GM18909 (cell line): Measurements from ENCODE around the gene SYNDIG1.

ENCODE experiments used
- ATAC-seq: cut with Tn5 transposase; IDR thresholded peaks from one replicate; pipeline ENCODE4 v1.9.1; 2021; ENCODE audit warnings: mild to moderate bottlenecking; ENCODE audit not compliant: unreplicated experiment, poor library complexity

SYNDIG1 gene

DNA sequence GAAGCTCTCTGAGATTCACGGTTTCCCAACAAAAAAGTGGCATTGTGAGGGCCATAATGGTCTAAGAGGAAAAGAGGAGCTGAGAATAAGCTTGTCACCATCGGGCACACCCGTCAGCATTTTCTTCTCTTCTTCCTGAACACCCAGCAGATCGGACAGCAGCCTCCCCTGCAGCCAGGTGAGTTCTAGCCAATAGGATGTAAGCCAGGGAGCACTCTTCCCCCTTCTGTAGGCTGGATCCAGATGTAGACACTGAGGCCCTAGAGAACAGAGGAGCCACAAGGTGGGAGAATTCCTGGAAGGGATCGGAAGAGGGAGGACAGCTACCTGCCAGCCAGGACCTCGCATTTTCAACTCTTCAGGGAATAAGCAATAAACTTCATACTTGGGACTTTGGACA lies 228.0 kb downstream of the SYNDIG1 start:
- ATAC-seq: no peak

DNA sequence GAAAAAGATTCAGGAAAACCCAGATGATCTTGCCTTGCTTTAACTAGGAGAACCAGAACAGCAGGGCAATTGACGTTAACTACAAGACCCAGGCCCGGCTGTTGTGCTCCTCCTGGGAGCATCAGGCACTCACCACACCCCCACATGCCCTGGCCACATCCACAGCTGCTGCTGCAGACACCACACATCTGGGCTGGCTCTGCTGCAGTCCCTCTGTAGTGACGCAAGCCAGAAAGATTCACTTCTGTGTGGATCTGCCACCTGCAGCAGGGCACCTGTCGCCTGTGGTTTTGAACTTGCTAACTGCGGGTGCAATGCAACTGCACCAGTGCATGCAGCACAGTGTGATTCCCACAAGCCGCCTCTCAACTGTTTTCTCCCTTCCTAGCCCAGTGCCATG lies 228.8 kb downstream of the SYNDIG1 start:
- no peak for ATAC-seq

DNA sequence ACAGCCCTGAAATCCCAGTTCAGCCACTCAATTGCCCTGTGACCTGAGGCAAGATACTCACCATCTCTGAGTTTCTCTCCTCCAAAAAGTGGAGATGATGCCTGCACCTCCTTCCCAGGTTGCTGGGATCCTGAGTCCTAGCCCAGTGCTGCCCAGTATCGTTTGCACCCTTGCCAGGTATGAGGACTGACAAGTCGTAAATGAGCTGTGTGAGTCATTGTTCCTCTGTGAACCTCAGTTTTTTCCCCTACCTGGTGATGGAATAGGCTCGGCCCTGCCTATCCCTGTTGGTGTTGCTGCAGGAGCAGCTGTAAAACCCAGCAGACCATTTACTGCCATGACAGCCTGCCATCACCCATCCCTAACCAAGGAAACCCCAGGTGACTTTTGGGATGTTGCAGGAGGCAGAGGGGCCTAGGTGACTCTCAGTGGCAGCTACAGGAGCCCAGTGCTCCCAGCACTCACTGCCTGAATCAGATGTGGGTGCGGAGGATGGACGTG lies 229.3 kb downstream of the SYNDIG1 start:
- no peak for ATAC-seq

DNA sequence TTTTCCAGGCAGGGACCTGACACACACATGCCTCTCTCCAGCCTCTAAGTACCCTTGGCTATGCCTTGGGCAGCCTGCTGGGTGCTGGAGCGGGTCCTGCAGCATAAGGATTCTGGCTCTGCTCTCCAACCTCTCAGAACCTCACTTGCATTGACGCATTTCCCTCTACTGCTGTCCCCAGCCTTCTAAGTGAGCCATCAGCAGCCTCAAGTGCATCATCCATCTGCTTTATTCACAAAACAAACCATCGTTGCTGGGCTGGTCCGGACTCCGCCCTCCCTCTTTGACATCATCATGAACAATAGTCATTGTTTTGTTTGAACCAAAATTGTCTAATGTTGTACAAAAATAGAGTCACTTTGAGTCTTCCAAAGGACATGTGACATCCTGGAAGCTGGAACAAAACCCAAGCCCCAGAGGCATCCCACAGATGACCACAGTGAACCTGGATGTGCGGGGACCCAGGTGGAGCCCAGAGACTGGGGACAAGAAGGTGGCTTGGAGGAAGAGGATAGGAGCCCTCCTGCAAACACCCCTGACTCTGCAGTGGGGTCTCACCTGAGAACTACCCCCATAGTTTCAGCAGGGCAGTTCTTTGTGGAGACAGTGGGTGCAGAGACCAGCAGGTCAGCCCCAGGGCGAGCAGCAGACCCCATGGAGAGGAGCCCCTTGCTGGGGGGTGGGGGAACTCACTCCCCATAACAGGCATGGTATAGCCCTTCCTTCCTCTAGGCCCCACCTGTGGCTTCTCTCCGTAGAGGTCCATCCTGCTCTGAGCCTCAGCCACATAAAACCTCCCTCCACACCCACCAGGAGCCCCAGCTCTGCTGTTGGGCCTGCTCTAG lies 230.1 kb downstream of the SYNDIG1 start:
- no peak for ATAC-seq

DNA sequence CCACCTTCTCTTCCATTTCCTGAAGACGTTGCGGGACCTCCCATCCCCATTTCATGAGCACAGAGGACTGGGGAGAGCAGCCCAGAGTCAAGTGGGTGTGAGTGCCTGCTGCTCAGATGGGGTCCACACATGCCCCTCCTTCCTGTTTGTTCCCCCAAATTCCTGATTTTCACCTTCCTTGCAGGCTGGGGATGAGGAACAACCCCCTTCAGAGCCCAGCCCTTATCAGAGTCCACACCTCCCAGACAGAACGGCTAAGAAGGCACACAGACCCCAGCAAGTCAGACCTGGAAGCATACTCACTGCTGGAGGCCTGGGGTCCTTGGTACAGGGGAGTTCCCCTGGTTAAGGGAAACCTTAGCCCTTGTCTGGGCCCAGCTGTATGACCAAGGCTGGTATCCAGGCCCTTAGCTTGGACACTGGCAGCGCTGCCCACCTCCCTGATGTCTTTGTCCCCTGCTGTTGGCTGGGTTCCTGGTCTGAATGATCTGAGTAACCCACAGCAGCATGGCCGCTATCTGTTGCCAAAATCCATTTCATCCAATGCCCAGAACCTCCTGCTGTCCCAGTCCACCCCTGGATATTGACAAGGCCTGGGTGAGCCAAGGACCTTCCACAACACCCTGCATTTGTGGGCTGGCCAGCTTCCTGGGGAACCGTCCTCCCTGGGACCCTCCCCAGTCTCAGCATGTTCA lies 230.9 kb downstream of the SYNDIG1 start:
- no peak for ATAC-seq

DNA sequence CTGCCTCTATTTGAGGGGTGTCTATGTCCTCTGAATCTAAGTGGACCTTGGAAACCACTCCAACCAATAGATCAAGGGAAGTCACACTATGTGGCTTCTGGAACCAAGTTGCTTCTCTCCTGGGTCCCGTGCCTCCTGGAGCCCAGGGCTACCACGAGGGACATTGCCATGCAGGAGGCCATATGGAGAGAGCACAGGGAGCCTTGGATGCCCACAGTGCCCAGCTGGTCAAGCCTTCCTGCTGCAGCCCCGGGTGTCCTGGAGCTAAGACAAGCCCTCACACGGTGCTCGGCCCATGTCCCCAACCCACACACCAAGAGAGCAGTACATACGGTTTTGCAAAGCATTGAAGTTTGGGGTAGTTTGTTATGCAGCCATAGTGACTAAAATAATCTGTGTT lies 231.6 kb downstream of the SYNDIG1 start:
- no peak for ATAC-seq

DNA sequence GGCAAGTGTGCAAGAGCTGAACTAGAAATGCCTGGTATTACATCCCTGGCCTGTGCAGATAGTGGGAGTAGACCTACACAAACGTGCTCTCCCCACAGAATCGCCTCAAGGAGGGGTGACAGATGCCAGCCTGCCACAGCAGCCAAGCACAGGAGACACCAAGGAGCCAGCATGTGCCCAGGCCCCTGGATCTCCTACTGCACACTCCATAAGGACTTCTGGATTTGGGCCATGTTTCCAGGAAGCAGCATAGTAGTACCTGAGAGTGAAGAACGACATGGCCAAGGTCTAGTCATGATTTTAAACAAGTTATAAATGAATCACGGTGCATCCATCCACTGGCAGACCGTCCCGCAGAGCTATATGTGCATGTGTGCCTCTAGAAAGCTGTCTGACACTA lies 232.2 kb downstream of the SYNDIG1 start:
- no peak for ATAC-seq

DNA sequence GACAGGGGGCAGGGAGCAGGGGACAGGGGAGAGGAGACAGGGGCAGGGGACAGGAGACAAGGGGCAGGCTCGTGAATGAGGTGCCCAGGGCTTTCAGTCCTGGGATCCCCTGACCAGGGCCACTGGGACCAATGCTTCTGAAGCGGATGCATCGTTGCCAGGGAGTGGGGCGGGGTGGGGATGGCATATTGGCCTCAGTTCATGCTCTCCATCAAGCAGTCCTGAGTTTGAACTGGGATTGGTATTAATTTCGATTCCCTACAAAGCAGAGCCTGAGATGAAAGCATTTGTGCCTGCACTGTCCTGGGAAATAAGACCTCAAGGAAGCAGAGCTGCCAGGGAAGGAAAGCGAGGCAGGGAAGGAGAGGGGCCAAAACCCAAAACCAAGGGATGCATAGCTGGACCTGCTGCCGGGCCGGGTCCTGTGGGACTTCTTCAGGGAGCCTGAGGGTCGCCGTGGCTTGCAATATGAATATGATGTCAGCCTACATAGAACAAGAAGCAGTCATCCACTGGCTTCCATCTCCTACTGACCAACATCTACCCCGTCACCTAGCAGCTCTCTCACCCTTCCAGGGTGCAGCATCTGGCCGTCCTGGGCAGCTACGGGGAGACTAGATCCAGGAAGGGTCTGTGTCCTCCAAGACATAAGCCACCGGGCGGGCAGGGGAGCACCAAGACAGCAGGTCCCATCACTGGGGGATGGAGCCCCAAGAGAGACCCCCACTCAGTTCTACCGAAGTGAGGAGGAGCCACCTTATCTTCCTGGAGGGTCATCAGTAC lies 233.3 kb downstream of the SYNDIG1 start:
- no peak for ATAC-seq

DNA sequence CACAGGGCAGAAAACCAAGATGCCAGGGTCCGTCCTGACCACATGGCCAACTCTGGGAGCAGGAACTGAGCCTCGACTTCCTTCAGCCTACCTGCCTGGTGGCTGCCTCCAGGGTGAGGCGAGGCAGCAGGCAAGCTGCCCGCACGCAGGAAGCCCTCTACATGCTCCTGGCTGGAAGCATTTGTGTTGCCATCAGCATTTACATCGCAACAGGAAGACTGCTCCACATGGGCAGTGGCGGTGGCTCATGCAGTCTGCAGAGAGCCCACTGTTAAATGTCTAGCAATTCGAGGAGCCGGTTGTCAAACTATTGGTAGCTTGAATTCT lies 233.8 kb downstream of the SYNDIG1 start:
- ATAC-seq: no peak

DNA sequence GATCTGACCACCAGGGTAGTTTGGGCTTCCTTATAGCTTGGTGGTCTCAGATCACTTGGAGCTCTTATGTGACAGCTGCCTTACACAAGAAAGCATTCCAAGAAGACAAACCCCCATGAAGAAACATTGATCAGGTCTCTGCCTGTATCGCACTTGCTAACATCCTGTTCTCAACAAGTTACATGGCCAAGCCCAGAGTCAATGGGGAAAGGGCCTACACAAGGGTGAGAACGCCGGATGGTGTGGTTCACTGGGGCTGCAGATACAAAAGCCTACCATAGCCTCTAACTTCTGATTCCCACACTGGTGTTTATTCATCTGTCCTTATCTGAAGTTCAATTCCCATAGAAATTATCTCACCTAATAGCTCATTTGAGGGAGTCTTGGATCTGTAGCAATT lies 235.5 kb downstream of the SYNDIG1 start:
- no peak for ATAC-seq

DNA sequence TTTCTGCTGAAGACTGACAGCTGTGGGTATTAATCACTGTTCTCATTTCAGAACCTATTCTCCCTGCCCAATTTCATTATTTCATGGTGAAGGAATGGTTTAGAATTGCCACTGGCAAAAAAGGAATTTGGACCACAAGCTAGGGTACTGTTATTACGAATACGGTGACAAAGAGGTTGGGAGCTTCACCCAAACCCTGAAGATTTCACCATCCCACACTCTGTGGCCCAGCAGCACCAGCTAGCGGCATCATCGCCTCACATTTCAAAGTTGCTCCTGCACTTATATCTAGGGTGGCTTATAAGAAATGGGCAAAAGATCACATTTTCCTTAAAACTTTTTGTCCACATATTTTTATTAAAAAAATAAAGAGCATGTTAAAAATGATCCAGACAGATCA lies 236.1 kb downstream of the SYNDIG1 start:
- no peak for ATAC-seq

DNA sequence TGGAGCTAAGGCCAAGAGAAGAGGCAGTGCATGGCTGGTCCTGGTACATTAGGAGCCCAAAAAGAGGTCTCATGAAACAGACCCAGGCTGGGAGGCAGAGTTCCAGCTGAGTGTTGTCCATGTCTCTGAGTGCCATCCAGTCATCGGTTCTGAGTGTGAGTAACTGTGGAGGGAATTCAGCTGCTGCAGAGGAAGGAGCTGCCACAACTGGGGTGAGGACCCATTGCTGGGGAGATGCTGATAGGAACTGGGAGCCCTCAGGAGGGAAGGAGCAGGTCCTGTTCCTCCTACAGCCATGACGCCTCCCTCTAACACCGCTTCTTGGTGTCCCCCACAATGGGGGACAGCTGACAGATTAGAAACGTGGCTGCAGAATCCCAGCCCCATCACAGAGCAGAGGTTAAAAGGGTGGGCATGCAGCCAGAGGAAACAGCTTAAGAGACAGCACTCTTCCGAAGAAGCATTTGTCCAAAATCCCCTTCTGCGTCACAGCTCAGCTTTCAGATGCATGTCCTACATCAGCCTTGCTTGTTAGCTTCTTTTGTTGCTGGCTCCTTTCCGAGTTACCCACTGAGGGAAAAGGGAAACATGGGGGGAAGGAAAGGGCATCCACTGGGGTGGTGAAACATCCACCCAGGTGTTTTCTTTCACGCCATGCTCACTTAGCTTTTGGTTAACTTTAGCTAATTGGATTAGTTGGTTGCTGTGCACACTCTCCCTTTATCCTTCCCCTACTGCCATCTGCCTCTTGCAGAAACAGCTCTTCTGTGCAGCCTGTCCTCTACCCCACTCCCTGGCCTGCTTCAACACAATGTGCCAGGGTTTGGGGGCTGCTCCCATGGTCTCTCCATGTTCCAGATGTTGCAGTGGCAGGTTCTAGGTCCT lies 239.2 kb downstream of the SYNDIG1 start:
- ATAC-seq: no peak
